ENCODE results near the gene NSD2.
A peak's percentile ranks its signal among the peaks of the same experiment; 100 is the strongest.

NSD2 gene

GRCh38 chr4:1975391-1975801, 104.2 kb downstream of the NSD2 start:
- DNase-seq, result no peak

- DNase-seq, result no peak
Observed at GRCh38 chr4:1975880-1976279, 104.7 kb downstream of the NSD2 start.

DNA sequence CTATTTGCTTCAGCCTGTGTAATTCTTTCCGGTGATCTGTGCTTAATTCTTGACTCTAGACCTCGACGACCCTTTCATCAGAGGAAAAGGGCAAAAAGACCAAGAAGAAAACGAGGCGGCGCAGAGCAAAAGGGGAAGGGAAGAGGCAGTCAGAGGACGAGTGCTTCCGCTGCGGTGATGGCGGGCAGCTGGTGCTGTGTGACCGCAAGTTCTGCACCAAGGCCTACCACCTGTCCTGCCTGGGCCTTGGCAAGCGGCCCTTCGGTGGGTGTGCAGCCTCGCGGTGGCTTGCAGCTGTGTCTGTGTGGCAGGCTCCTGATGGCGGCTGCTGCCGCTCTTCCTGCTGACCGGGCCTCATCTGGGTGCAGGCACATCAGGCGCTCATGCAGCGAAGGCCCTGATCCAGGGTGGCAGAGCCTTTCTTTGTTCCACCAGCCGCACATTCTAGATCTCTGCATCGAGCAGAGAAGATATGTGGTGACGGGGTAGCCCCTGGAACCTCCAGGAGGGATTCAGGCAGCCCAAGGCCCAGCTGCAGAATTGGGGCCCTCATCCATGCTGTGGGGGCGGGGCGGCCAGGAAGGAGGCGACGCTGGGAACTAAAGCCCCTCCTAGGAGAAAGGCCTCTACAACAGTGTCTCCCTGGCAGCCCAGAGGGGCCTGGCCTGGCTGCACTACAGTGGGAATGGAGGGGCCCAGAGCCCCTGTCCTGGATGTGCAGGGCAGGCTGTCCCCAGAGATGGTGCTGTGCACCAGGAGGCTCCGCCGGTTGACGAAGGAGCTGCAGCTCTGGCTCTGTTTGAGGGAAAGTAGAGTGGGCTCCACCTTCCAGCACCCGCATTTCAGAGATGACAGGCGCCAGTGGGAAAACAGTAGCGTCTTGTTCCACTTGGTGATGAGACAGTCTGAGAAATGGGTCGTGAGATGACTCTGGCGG, 105.5 kb downstream of the NSD2 start:
- no peak for DNase-seq

DNA sequence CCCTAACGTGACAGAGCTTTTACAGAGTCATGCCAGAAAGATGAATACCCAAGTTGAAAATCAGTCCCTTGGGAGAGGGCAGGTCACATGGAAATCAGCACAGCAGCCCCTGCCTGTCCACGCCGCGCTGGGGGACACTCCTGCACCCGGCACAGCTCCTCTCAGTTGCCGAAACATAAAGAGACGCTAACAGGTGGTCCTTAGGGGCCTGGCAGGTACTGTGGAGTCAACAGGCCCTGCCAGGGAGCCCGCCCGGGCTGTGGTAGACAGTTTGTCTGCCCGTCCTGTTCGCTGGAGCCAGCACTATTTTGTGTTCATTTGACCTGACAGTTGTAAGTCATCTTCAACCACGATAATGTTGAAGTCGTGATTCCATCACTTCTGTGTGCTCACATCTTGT, 107.0 kb downstream of the NSD2 start:
- DNase-seq, result no peak

GRCh38 chr4:1978741-1979476, 107.7 kb downstream of the NSD2 start:
- no peak for DNase-seq

DNA sequence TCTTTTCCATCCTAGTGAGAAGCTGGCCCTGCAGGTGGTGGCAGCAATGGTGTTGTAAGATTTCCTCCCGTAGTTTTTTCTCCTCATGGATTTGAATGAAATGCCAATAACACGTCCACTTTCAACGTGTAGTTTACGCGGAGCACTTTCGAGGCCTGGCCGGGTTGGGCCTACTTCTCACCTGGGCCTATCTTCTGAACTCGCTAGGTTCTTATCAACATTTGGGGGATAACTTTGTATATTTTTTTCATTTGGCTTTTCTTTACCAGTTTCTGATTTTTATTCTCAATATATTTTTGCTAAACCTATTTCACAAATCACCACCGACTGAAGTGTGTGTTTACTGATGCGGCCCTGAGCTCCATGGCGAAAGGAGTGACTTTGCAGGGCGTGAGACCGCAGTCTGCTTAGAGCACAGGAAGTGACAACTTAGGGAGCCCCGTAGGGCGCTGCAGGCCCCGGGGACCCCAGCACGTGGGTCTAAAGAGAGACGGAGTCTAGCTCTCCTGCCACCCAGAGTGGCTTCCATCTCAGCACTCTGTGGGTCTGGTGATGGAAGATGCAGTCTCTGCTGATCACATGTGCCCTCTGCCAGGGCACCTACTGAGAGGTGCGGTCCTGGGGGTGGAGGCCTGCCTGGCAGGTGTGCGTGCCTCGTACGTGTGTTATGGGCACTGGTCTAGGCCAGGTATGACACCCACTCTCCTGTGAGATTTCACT, 108.4 kb downstream of the NSD2 start:
- DNase-seq, result no peak

- DNase-seq, result no peak
Observed at GRCh38 chr4:1980561-1981041, 109.4 kb downstream of the NSD2 start.

DNA sequence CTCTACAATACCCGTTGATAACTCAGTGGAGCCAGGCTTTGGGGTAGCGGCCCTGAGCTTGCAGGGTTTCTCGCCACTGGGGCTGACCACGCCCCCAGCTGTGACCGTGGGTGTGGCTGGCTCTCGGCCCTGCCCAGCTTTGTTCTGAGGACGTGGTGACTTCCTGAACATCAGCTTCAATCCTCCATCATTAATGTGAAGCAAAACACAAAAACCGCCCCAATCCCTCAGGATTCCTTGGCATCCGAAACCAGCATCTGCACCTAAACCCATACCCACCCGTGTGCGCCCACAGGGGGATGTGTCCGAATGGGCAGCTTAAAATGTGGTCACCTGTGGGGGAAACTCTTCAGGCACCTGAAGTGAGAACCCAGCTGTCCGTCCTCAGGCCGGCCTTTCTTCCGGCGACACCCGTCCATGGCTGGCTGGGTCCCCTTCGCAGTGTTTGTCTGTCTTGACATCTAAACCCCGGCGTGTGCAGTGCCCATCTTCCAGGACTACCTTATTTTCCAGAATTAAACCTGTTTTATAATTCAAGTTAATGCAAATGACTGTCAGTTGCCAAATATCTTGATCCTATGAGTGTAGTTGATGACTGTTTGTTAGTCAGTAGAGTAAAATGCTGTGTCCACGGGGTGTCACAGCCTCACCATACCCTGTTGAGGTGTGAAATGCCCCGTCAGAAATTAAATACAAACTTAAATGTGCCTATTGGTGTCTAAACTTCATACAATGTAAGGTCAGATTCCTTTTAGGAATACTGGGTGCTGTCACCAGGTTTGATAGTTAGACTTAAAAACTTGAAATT, 110.3 kb downstream of the NSD2 start:
- peak; percentile 14 for DNase-seq

GRCh38 chr4:1982124-1983052, 111.2 kb downstream of the NSD2 start:
- no peak for DNase-seq

DNA sequence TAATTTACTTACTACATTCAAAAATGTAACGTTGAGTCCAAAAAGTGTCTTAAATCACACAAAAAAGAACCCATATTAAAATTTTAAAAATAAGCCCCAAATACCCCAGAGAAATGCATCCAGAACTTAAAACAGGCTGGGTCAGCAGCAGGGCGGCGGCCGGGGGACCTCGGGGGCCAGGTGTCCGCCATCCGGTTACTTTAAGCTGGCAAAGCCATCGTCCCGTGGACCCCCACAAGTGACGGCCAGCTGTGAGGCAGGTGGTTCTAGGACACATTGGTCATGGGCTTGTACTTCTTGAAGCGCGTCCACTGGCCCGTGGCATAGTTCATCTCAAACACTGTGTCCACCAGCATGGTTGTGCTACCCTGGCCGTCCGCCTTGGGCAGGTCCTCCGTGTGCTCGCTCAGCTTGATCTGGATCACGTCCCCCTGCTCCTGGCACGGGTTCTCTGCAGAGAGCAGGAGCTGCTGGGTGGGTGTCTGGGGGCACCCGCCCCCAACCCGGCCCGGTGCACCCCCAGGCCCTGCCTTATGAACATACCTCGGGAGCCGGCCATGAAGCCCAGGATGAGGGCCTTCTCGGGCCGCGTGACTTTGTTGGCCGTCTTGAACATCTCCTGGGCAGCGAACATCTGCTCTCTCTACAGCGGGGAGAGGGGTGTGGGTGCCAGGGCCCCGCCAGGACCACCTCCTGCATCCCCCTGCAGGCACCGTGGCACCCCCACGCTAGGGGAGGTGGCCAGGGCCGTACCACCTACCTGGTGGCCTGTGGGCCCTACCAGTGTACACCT, 112.1 kb downstream of the NSD2 start:
- DNase-seq, result no peak

- no peak for DNase-seq
Observed at GRCh38 chr4:1983846-1984405, 112.7 kb downstream of the NSD2 start.

GRCh38 chr4:1984406-1985191, 113.4 kb downstream of the NSD2 start:
- DNase-seq, result no peak

- no peak for DNase-seq
Observed at GRCh38 chr4:1985294-1985693, 114.1 kb downstream of the NSD2 start.

DNA sequence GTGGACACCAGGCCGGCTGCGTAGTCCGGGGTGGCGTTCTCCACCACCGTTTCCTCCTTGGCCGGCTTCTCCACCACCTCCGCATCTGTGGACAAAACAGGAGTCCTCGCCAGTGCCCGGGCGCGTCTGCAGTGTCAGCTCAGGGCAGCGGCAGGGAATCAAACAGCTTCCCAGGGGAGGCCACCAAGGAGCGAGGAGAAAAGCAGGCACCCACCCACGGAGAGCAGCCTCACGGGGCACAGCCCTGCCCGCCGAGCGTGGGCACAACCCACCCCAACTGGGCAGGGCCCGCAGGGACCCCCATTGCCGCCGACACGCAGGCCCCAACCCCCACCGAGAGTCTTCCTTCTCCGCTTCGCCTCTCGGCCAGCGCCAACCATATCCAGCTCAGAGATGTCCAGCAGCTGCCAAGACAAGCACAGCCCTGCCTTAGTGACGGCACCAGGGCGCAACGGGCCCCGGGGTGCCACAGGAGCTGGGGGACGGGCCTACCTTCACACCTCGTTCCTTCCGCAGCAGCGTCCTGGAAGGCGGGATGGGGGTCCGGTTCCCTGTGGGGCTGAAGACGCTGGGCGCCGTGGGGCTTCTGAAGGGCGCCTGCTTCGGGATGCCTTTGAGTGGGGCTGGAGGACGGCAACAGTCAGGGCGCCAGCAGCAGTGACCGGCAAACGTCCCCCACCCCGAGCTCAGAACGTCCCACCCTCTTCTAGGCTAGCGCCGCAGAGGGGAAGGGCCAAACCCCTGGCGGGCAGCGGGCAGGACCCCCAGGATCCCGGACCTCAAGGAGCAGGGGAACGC, 114.8 kb downstream of the NSD2 start:
- no peak for DNase-seq

DNA sequence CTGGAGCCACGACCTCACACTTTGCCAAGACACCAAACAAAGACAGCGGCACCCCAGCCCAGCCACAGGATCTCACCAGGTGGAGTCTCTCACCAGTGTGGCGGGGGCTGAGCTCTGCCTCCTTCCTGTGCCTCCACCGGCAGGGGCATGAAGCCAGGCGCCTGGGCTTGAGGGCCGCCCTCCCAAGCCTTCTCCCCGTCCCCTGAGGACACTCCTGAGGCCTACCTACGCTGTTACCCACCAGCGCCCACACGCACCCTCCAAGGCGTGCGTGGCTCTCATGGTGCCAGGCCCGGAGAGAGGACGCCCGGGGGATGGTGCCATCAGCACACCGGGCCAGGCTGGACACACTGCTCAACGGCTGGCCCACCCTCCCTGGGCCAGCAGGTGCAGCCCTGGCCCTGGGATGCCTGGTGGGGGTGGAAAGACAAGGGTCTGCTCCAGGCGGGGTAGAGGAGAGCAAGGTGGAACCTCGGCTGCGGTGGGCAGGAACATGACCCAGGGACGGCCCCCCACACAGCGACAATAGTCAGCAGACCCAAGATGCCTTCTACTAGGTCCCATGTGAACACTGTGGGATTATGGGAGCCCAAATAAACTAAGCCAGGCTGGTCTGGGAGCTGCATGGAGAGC, 115.5 kb downstream of the NSD2 start:
- no peak for DNase-seq

- no peak for DNase-seq
Observed at GRCh38 chr4:1987296-1987695, 116.1 kb downstream of the NSD2 start.

GRCh38 chr4:1987721-1988326, 116.6 kb downstream of the NSD2 start:
- no peak for DNase-seq

Data from activated CD4-positive, alpha-beta T cell treated with anti-CD3 and anti-CD28 coated beads, Interleukin-2, amount 50 U/mL, for 16 hours (primary cell).